HG03439 (cell line): ENCODE results near the gene PEX5.
"Not testable (repeated sequence)": the region's sequence is repeated elsewhere in the genome, so short reads cannot be mapped to it uniquely, and the experiment has no call there.

Source experiments
- ATAC-seq: cut with Tn5 transposase; IDR thresholded peaks from one replicate; pipeline ENCODE4 v1.9.1; 2021; ENCODE audit warnings: mild to moderate bottlenecking, moderate library complexity; ENCODE audit not compliant: unreplicated experiment

PEX5 gene

DNA sequence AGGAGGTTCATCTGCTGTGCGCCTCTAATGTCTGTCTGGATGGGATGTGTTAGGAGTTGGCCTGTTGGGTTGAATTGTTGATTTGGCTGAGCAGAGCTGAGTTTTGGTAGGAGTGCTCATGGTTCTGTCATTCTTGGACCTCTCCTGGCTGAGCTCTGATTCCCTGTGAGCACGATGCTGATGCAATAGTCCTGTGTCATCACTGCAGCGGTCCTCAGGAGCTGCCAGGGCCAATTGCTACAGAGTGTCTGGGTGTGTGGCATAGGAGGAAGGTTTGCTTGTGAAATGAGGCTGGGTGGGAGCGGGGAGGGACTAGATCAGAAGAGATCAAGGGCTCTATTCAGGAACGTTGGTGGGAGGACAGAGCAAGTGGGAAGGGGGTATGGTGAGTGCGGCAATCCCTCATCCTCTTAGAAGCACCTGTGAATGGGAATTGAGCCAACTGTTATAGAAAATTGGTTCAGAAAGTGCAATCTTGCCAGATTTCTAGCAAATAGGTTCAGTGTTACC is 21.2 kb downstream of the PEX5 start:
- no peak for ATAC-seq

DNA sequence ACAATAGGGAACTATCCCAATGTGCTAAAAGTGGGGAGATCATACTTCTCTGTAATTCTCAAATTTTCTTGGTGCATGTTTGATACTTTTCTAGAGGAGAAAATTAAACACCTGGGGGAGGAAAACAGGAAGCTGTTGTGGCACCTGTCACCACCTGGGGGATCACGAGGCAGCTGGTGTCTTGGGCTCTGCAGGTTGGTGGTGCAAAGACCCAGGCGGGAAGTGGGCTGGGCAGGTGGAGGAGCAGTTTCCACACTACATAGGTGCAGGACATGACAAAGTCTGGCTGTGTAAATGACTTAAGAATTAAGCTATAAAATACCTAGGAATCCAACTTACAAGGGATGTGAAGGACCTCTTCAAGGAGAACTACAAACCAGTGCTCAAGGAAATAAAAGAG is 23.2 kb downstream of the PEX5 start:
- ATAC-seq: no peak

DNA sequence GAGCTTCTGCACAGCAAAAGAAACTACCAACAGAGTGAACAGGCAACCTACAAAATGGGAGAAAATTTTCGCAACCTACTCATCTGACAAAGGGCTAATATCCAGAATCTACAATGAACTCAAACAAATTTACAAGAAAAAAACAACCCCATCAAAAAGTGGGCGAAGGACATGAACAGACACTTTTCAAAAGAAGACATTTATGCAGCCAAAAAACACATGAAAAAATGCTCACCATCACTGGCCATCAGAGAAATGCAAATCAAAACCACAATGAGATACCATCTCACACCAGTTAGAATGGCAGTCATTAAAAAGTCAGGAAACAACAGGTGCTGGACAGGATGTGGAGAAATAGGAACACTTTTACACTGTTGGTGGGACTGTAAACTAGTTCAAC is 24.3 kb downstream of the PEX5 start:
- ATAC-seq: not testable (repeated sequence)

DNA sequence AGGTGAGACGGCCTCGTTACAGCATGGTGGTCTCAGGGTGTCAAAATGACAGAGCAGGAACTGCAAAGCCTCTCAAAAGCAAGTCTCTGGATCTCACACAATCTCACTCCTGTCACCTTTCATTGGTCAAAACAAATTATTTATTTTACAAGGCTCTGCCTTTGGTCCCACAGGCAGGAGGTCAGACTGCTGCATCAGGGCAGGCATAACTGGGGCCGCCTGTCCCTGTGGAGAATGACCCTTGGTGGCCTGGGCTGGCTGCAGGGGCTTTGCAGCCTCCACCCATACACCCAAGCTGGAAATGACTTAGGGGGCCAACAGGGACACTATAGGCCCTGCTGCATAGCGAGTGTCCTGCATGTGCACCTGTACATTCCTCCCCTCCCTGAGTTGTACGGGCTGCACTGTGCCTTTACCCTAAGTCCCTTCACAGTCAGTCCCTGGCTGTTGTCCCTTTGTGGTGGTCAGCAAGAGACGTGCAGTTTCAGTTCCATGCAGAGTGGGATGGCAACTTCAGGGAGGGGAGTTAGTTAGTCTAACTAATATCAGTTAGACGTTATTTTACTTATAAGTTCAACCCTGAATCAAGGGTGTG is 28.1 kb downstream of the PEX5 start:
- no peak for ATAC-seq

DNA sequence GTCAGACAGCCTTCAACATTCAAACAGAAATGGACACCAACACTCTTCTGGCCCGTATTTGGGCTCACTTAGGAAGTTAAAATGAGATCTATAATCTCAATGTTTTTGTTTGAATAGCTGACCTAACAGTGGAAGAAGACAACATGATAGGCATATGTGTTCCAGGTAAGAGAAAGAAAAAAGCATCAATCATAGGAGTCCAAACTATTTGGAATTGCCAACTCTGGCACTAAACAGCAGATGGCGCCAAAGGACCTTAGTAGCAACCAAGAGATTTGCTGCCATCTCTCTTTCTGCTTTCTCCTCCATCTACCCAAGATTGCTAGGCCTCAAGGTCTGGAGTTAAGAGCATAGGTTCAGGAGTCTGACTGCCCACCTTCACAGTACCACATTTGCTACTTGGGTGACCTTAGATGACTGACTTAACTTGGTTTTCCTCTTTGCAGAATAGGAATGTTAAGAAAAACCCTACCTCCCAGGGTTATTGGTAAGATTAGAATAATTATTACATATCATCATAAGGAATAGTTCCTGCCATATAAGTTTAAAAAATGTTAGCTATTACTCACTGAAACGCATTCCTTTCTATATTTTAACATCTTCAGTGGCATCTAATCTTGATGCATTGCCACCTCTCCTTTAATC is 30.2 kb downstream of the PEX5 start:
- no peak for ATAC-seq

DNA sequence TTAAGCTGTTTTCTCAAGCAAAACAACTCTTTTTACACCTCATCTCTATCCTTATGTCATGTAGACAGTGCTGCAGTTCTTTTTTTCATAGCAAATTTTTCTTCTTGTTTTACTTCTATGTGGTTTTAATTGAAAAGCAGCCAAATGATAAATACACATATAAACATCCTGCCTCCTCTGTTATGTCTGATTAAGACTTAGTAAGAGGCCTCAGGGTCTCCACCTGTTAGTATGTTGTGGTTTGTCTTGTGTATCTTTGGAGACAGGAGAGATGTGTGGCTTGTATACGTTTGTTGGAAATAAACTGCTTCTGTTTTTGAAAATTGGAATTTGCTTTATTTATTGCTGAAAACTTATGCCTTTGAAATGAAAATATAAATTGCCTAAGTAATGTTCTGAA is 32.0 kb downstream of the PEX5 start:
- ATAC-seq: no peak

DNA sequence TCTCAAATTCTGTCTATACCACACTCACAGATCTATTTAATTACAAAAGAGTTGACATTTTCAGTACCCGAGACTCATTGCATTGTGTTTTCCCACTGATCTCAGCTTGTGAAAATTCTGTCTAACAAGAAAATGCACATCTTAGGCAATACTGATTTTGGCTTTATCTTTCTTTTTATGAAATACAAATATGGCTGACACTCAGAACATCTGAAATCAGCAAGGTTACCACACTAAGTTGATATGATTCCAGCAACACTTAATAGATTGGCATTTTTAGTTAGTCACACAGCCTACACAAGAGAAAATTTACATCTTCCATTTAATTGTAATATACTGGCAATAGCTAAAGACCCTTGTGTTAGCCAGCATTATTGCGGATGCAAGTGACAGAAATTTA is 40.3 kb downstream of the PEX5 start:
- no peak for ATAC-seq

DNA sequence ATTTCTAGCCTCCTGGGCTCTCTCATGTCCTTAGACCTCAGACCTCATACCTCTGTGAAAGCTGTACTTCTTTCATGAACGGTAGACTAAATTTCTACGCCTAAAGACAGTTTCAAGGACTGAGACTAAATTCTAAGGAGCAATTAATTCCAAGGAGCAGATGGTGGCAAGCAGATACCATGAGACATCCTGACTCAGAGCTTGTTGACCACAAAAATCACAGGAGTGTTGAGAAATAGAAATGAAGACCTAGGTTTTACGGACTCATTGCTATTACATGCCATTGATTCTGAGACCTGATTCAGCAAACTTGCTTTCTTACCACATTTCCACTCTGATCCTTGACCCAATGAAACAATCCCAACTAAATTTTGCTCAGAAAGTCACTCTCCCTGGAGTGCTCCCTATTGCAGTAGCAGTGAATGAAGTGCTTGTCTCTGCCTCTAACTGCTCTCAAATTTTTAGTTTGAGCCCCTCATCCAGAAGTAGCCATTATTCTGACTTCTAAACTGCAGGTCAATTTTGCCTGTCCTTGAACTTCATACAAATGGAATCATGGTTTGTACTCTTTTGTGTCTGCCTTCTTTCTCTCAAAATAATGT is 52.0 kb downstream of the PEX5 start:
- no peak for ATAC-seq

DNA sequence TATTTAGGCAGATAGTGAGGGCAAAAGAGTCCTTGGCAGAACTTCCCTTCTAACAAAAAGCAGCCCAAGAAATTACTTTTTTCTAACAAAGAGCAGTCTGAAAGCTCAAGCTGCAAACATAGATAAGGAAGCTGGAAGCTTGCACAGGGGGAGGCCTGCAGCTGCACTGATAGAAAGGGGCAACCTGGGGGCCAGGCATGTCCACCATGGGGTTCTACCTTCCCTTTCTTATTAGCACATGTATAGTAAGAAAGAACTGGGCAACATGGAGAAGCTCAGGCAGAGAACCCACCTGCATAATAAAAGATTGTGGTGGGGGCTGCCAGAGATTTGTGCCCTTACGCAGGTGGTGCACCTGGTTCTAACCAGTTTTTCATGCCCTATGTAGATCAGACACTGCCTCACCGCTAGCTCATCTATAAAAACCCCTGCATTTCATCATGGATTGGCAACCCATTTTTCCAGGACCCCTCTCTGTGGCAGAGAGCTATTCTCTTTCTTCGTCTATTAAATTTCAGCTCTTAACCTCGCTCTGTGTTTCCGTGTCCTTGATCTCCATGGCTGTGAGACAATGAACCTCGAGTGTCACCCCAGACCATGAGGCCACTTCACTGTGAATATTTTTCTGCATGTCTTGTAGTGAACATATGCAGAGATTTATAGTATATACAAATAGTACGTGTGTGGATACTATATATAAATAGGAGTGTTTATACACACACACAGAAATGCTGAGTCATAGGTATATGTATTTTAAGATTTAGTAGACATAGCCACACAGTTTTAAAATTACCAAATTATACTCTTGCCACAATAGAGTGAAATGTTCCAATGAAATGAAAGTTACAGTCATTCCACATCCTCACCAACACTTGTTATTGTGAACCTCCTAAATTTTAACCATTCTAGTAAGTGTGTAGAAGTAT is 53.0 kb downstream of the PEX5 start:
- no peak for ATAC-seq

DNA sequence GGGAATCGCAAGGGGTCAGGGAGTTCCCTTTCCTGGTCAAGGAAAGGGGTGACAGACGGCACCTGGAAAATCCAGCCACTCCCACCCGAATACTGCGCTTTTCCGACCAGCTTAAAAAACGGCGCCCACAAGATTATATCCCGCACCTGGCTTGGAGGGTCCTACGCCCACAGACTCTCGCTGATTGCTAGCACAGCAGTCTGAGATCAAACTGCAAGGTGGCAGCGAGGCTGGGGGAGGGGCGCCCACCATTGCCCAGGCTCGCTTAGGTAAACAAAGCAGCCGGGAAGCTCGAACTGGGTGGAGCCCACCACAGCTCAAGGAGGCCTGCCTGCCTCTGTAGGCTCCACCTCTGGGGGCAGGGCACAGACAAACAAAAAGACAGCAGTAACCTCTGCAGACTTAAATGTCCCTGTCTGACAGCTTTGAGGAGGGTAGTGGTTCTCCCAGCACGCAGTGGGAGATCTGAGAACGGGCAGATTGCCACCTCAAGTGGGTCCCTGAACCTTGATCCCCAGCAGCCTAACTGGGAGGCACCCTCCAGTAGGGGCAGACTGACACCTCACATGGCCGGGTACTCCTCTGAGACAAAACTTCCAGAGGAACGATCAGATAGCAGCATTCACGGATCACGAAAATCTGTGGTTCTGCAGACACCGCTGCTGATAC is 62.0 kb downstream of the PEX5 start:
- ATAC-seq: not testable (repeated sequence)

DNA sequence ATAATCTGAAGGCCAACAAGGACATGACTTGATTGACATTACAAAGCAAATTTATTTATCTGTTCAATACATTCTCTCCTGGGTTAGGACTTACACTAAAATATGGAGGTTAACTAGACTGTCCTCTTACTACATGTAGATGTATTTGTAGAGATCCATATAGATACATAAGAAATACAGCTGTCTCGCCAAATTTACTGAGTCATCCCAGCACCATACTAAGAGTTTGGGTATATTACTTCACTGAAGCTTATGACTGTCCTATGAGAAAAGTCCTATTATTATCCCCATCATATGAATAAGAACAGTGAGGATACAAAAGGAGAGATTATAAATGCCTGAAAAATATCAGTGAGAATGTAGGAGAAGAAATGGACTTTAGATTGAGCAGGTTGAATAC is 69.6 kb downstream of the PEX5 start:
- ATAC-seq: no peak
